K562 (cell line): ENCODE results near the gene MTG1. TPM values are rescaled to one million over a fixed set of nuclear protein-coding genes. Genes with fewer than 3 reads are reported as not detected.

Experiments used
- ATAC-seq: fragments of 200-7000 bp; cut with Tn5 transposase; 3 replicates; pipeline ENCODE4 v1.9.1; 2020; ENCODE audit warnings: moderate library complexity
- BruUV-seq: library from RNA; stranded (reverse); fragments of 400-500 nt; replicated peaks from 2 replicates; lab custom pipeline; 2021; lab: Mats Ljungman, UMichigan
- CTCF ChIA-PET: fragments of 300-600 bp; formaldehyde crosslinking; extraction: SDS; loops from one replicate; lab custom pipeline; 2021; ENCODE audit warnings: low intra/inter-chr PET ratio; lab: Yijun Ruan, JAX
- POLR2A ChIA-PET: fragments of 300-600, 350-650 bp; sonication (Branson Sonifier 250); formaldehyde crosslinking; extraction: SDS; loops from one replicate; lab custom pipeline; 2021; ENCODE audit warnings: antibody characterized with exemption, inconsistent platforms; lab: Yijun Ruan, JAX
- DNase-seq, 4 experiments: peaks; one replicate each; pipeline versions ENCODE4 v3.0.0 to v3.0.0-alpha.2; 2011 to 2018; ENCODE audit warnings: low spot score in 3 of 4, mixed read lengths in 3 of 4; ENCODE audit errors: extremely low read depth in 1 of 4
- FAIRE-seq: peaks from 2 replicates; lab custom pipeline; 2011; peaks lifted over from hg19 to GRCh38; lab: Jason Lieb, UNC
- H2AFZ ChIP-seq: 2 replicates; pipeline ENCODE4 v1.6.0; 2011; ENCODE audit warnings: low read depth, low read length, control low read depth, inconsistent platforms
- H3K27ac ChIP-seq: fragments of 200-600 bp; 3 replicates; pipeline ENCODE4 v1.8.0; 2011; ENCODE audit warnings: low read depth, mild to moderate bottlenecking, control low read depth, inconsistent platforms, low read length, moderate library complexity, mixed read lengths; ENCODE audit errors: extremely low read depth
- H3K27me3 ChIP-seq, 2 experiments: fragments of 300-600 bp in 1 of 2; 2 replicates in 1 of 2; 3 replicates in 1 of 2; pipeline versions ENCODE4 v1.6.0 to v1.8.0; 2011; ENCODE audit warnings: inconsistent platforms in 2 of 2, low read length in 2 of 2, mild to moderate bottlenecking in 1 of 2, mixed read lengths in 1 of 2, moderate library complexity in 1 of 2; ENCODE audit not compliant: control insufficient read depth in 2 of 2, insufficient read depth in 2 of 2
- H3K36me3 ChIP-seq: fragments of 300-600 bp; 3 replicates; pipeline ENCODE4 v1.8.0; 2011; ENCODE audit warnings: mild to moderate bottlenecking, low read length, inconsistent platforms; ENCODE audit not compliant: control insufficient read depth, insufficient read depth
- H3K4me1 ChIP-seq, 2 experiments: fragments of 200-600 bp in 1 of 2; replicated peaks in 1 of 2; 2 replicates in 1 of 2; 3 replicates in 1 of 2; pipeline versions ENCODE4 v1.5.1 to v1.8.0; 2011; ENCODE audit warnings: inconsistent platforms in 2 of 2, low read length in 2 of 2, mild to moderate bottlenecking in 1 of 2, mixed read lengths in 1 of 2, moderate library complexity in 1 of 2; ENCODE audit not compliant: control insufficient read depth in 2 of 2, insufficient read depth in 2 of 2
- H3K4me2 ChIP-seq: 2 replicates; pipeline ENCODE4 v1.6.1; 2011; ENCODE audit warnings: low read length, control low read depth, inconsistent platforms, mixed read lengths; ENCODE audit not compliant: insufficient read depth
- H3K4me3 ChIP-seq: fragments of 200-600 bp; sonication (generic), shearing (Covaris generic); 2 replicates; pipeline ENCODE4 v1.5.1; 2016; ENCODE audit warnings: control low read depth, inconsistent platforms
- H3K79me2 ChIP-seq: fragments of 200-600 bp; 3 replicates; pipeline ENCODE4 v1.8.0; 2011; ENCODE audit warnings: low read length, inconsistent platforms; ENCODE audit not compliant: control insufficient read depth, insufficient read depth
- H3K9ac ChIP-seq, 2 experiments: 2 replicates each; pipeline versions ENCODE4 v1.6.0 to v1.6.1; 2011; ENCODE audit warnings: low read depth in 2 of 2, low read length in 2 of 2, control low read depth in 1 of 2, inconsistent platforms in 1 of 2, mild to moderate bottlenecking in 1 of 2, mixed read lengths in 1 of 2; ENCODE audit not compliant: insufficient read depth in 1 of 2
- H3K9me1 ChIP-seq: one replicate; pipeline ENCODE4 v1.6.0; 2011; ENCODE audit warnings: inconsistent platforms, mild to moderate bottlenecking, low read length, moderate library complexity; ENCODE audit not compliant: control insufficient read depth, insufficient read depth
- H3K9me3 ChIP-seq: replicated peaks from 2 replicates; pipeline ENCODE4 v1.5.1; 2011; ENCODE audit warnings: low read depth, low read length, inconsistent platforms; ENCODE audit not compliant: control insufficient read depth, insufficient read depth
- H4K20me1 ChIP-seq: replicated peaks from 2 replicates; pipeline ENCODE4 v1.6.1; 2011; ENCODE audit warnings: low read length, inconsistent platforms, mixed read lengths; ENCODE audit not compliant: control insufficient read depth, insufficient read depth
- DPF2 ChIP-seq: fragments of 450-650 bp; IDR thresholded peaks from 2 replicates; pipeline ENCODE4 v1.6.1; 2016
- RFX7 ChIP-seq: fragments of 250-450 bp; sonication (Bioruptor Pico); IDR thresholded peaks from 2 replicates; pipeline ENCODE4 v1.5.1; 2021; ENCODE audit warnings: mild to moderate bottlenecking
- TOE1 ChIP-seq, 2 experiments: fragments of 450-650 bp in 1 of 2; sonication (generic) in 1 of 2; formaldehyde crosslinking in 1 of 2; IDR thresholded peaks; 2 replicates each; pipeline versions ENCODE4 v1.7.1 to v1.8.0; 2016 to 2022; ENCODE audit warnings: borderline replicate concordance in 2 of 2, mild to moderate bottlenecking in 2 of 2, antibody characterized with exemption in 1 of 2, inconsistent platforms in 1 of 2, low read depth in 1 of 2, missing genetic modification reagents in 1 of 2, moderate library complexity in 1 of 2
- WGBS: fragments of 100-300 bp; shearing (Covaris generic); methylation state at CpG from one replicate; pipeline ENCODE4 v1.1.6; 2016; ENCODE audit warnings: low coverage, mixed read lengths; ENCODE audit not compliant: insufficient coverage; ENCODE audit errors: missing lambda C conversion rate; 5-methylcytosine and 5-hydroxymethylcytosine counted together
- in situ Hi-C: fragments of 300-500 bp; cut with MboI; formaldehyde crosslinking; loops from 4 replicates; pipeline ENCODE4 v1.15.0; 2018; ENCODE audit warnings: inconsistent platforms, mixed read lengths
- intact Hi-C: fragments of 100-400 bp; cut with micrococcal nuclease; formaldehyde crosslinking; loops from 2 replicates; pipeline ENCODE4 v1.14.2; 2022
- polyA plus RNA-seq, 8 experiments: library from polyadenylated mRNA; depleted of rRNA in 4 of 8; stranded (reverse) in 5 of 8; unstranded in 3 of 8; fragments of >200 nt; fragmentation: Nextera tagmentation in 2 of 8; fragmentation: Illumina TruSeq in 1 of 8; extraction: Ambion mirVana in 2 of 8; extraction: Trizol in 1 of 8; gene quantifications; 2 replicates each; pipeline versions ENCODE4 v1.2.1 to v1.2.3, GENCODE V29; 2011 to 2014; ENCODE audit warnings: inconsistent platforms in 1 of 8, missing spikeins in 1 of 8
- total RNA-seq, 7 experiments: library from RNA; depleted of rRNA in 6 of 7; stranded (reverse); fragments of >200 nt in 6 of 7; fragmentation: Illumina TruSeq in 2 of 7; extraction: Trizol in 2 of 7; gene quantifications; 2 replicates each; pipeline versions ENCODE4 v1.2.1 to v1.2.3, GENCODE V29; 2011 to 2021; ENCODE audit warnings: low replicate concordance in 1 of 7
- TF ChIP-seq, protein P1 (sequence below): sonication (generic); formaldehyde crosslinking; IDR thresholded peaks from 2 replicates; pipeline ENCODE4 v1.8.0; 2022; ENCODE audit warnings: mild to moderate bottlenecking, low read depth, missing genetic modification reagents
- TF ChIP-seq, protein P2 (sequence below), 2 experiments: IDR thresholded peaks; 2 replicates each; pipeline ENCODE4 v1.6.1; 2011; ENCODE audit warnings: borderline replicate concordance in 1 of 2, control low read depth in 1 of 2, low read depth in 1 of 2, low read length in 1 of 2, mild to moderate bottlenecking in 1 of 2, mixed read lengths in 1 of 2, moderate library complexity in 1 of 2; ENCODE audit not compliant: insufficient read depth in 1 of 2, insufficient read length in 1 of 2, poor library complexity in 1 of 2, severe bottlenecking in 1 of 2; ENCODE audit errors: extremely low read depth in 1 of 2

Gene MTG1
- total and polyA plus RNA-seq, 9 of the 15 experiments (the other 6 are each of a cell fraction or from before 2014, with no cell fraction given): 2.8 to 28.2 (median 15.4) TPM

DNA sequence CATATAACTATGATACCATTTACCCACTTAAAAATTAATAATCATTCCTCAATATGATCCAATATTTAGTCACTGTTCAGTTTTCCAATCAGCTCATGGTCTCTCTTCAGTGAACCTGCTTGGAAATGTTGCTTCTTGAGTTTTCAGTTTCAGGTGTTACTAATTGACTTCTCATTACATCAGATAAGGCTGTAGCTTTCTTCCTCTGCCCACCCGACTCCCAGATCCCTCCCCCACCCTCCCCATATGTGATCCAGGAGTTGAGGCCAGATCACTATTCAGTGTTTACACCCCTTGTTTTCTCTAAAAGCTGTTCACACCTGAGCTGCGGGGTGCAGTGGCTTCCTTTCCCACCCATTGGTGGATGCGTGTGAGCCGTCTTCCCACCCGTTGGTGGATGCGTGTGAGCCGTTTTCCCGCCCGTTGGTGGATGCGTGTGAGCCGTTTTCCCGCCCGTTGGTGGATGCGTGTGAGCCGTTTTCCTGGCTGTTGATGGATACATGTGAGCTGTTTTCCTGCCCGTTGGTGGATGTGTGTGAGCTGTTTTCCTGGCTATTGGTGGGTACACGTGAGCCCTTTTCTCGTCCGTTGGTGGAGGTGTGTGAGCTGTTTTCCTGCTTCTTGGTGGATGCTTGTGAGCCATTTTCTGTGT, 3.2 kb upstream of the MTG1 start:
- no peaks in the 10 kb centered on the region for H3K27me3 ChIP-seq
- peaks cover 7% of the 10 kb centered on the region; the same call in 1 of the 3 replicates for H3K36me3 ChIP-seq
- H3K4me3 ChIP-seq: peak overlapping the region; percentile 46; the same call in 1 of the 2 replicates
- H3K4me1 ChIP-seq: peaks cover 15 to 62% of the 10 kb centered on the region in 2 experiments
- ATAC-seq: no peak
- WGBS: 59% methylated on average over 8 of the region's 19 CpGs
- peak overlapping the region; percentile 92 for H3K4me2 ChIP-seq
- POLR2A ChIA-PET: interaction anchor here (0.6 to 1.6 kb wide), 3 partner anchors 8 to 13 kb away, joined by 3 to 5 read pairs (median 4); partner anchors contain the start of gene PAOX
- CTCF ChIA-PET: no interaction called here
- BruUV-seq: no TSS peak
- H2AFZ ChIP-seq: no peak overlapping the region
- intact Hi-C loops: loop anchor here (5.0 to 10.0 kb wide), 2 partner anchors 33 to 66 kb away; partner anchors contain the start of gene FUOM
- H3K27ac ChIP-seq: peak overlapping the region; percentile 83
- H3K9ac ChIP-seq: peak overlapping the region; percentile 30 to 52; a peak in 3 of 4 replicates
- H3K79me2 ChIP-seq: peaks cover 14% of the 10 kb centered on the region
- no peaks in the 10 kb centered on the region for H3K9me3 ChIP-seq
- FAIRE-seq: no peak
- TF ChIP-seq, protein P1, sequence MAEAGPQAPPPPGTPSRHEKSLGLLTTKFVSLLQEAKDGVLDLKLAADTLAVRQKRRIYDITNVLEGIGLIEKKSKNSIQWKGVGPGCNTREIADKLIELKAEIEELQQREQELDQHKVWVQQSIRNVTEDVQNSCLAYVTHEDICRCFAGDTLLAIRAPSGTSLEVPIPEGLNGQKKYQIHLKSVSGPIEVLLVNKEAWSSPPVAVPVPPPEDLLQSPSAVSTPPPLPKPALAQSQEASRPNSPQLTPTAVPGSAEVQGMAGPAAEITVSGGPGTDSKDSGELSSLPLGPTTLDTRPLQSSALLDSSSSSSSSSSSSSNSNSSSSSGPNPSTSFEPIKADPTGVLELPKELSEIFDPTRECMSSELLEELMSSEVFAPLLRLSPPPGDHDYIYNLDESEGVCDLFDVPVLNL (CRISPR knock-in tag): no peak
- TF ChIP-seq RFX7 (CRISPR knock-in tag): no peak
- TF ChIP-seq, protein P2, sequence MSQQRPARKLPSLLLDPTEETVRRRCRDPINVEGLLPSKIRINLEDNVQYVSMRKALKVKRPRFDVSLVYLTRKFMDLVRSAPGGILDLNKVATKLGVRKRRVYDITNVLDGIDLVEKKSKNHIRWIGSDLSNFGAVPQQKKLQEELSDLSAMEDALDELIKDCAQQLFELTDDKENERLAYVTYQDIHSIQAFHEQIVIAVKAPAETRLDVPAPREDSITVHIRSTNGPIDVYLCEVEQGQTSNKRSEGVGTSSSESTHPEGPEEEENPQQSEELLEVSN (IDR thresholded peaks at IDR 0.05; ENCODE audit: borderline replicate concordance in 1 of 2, extremely low read depth in 1 of 2, insufficient read depth in 1 of 2, insufficient read length in 1 of 2, low read depth in 1 of 2, low read length in 1 of 2, poor library complexity in 1 of 2, severe bottlenecking in 1 of 2): peak; percentile 37 to 41
- 0 out of 2 replicates have a peak, but pooled peaks have one; percentile 1 for TF ChIP-seq DPF2
- TF ChIP-seq TOE1 (IDR thresholded peaks at IDR 0.05; ENCODE audit: borderline replicate concordance): 0 out of 2 replicates have a peak, but pooled peaks have one; percentile 1
- TF ChIP-seq TOE1 (CRISPR knock-in tag; IDR thresholded peaks at IDR 0.05; ENCODE audit: borderline replicate concordance, low read depth): no peak
- no peaks in the 10 kb centered on the region for H4K20me1 ChIP-seq
- peak in 1 of 4 experiments; percentile 10 for DNase-seq
- H3K9me1 ChIP-seq: no peaks in the 10 kb centered on the region
- in situ Hi-C loops: no loop called here
